CD14-positive monocyte (primary cell): ENCODE data around the gene STK38. TPM values are rescaled to one million over a fixed set of nuclear protein-coding genes. Genes with fewer than 3 reads are reported as not detected.
"Not testable (repeated sequence)": the region's sequence is repeated elsewhere in the genome, so short reads cannot be mapped to it uniquely, and the experiment has no call there.

Experiments used
- DNase-seq, 3 donors: peaks; one replicate each; pipeline ENCODE4 v3.0.0-alpha.2; 2011 to 2022
- H2AFZ ChIP-seq: 2 replicates; pipeline ENCODE4 v1.6.0; 2012; ENCODE audit warnings: mild to moderate bottlenecking, low read depth, low read length, inconsistent platforms; ENCODE audit not compliant: insufficient read depth, poor library complexity, severe bottlenecking
- H3K27ac ChIP-seq, 2 donors: 1 replicate in 1 of 2; 2 replicates in 1 of 2; pipeline ENCODE4 v1.5.1; 2012 to 2013; ENCODE audit warnings: low read length in 2 of 2, control low read depth in 1 of 2, inconsistent platforms in 1 of 2, low read depth in 1 of 2, mild to moderate bottlenecking in 1 of 2
- H3K27me3 ChIP-seq, 2 donors: one replicate each; pipeline versions ENCODE4 v1.6.0 to v1.6.1; 2011 to 2013; ENCODE audit warnings: low read length in 2 of 2; ENCODE audit not compliant: control insufficient read depth in 2 of 2, insufficient read depth in 2 of 2
- H3K36me3 ChIP-seq, 2 donors: replicated peaks in 1 of 2; 1 replicate in 1 of 2; 2 replicates in 1 of 2; pipeline versions ENCODE4 v1.5.1 to v1.6.1; 2012 to 2013; ENCODE audit warnings: low read length in 2 of 2, control low read depth in 1 of 2, inconsistent platforms in 1 of 2, mild to moderate bottlenecking in 1 of 2; ENCODE audit not compliant: insufficient read depth in 2 of 2, control insufficient read depth in 1 of 2
- H3K4me1 ChIP-seq, 2 donors: 1 replicate in 1 of 2; 2 replicates in 1 of 2; pipeline versions ENCODE4 v1.5.1 to v1.6.1; 2012 to 2013; ENCODE audit warnings: low read length in 2 of 2, control low read depth in 1 of 2, inconsistent platforms in 1 of 2, mild to moderate bottlenecking in 1 of 2, moderate library complexity in 1 of 2; ENCODE audit not compliant: insufficient read depth in 2 of 2, control insufficient read depth in 1 of 2
- H3K4me2 ChIP-seq: replicated peaks from 2 replicates; pipeline ENCODE3; 2012; ENCODE audit warnings: low read length, moderate library complexity, mild to moderate bottlenecking; ENCODE audit not compliant: poor library complexity, severe bottlenecking; ENCODE audit errors: extremely low read depth
- H3K4me3 ChIP-seq, 3 experiments: fragments of 200-600 bp in 1 of 3; sonication (generic) in 1 of 3; replicated peaks in 1 of 3; 1 replicate in 2 of 3; 2 replicates in 1 of 3; pipeline ENCODE4 v1.5.1; 2011 to 2013; ENCODE audit warnings: low read length in 3 of 3, mild to moderate bottlenecking in 3 of 3, control low read depth in 2 of 3, low read depth in 2 of 3, inconsistent platforms in 1 of 3, moderate library complexity in 1 of 3
- H3K79me2 ChIP-seq: 2 replicates; pipeline ENCODE4 v1.6.0; 2012; ENCODE audit warnings: mild to moderate bottlenecking, control low read depth, inconsistent platforms, low read length, moderate library complexity; ENCODE audit not compliant: insufficient read depth
- H3K9ac ChIP-seq: 2 replicates; pipeline ENCODE4 v1.6.0; 2017; ENCODE audit warnings: low read length, mild to moderate bottlenecking; ENCODE audit not compliant: insufficient read depth, poor library complexity, severe bottlenecking
- H3K9me3 ChIP-seq, 2 donors: replicated peaks in 1 of 2; 1 replicate in 1 of 2; 2 replicates in 1 of 2; pipeline versions ENCODE4 v1.5.1 to v1.6.1; 2012 to 2013; ENCODE audit warnings: low read length in 2 of 2, control low read depth in 1 of 2; ENCODE audit not compliant: control insufficient read depth in 1 of 2, insufficient read depth in 1 of 2
- H4K20me1 ChIP-seq: 2 replicates; pipeline ENCODE4 v1.6.0; 2012; ENCODE audit warnings: mild to moderate bottlenecking, low read length, control low read depth, moderate library complexity; ENCODE audit not compliant: insufficient read depth
- H3K27ac Mint-ChIP-seq, 7 donors: one replicate each; pipeline ENCODE4 v1.8.0; 2020; ENCODE audit warnings: mild to moderate bottlenecking in 7 of 7, mixed read lengths in 7 of 7, moderate library complexity in 6 of 7, inconsistent platforms in 2 of 7
- H3K27me3 Mint-ChIP-seq, 3 donors: one replicate each; pipeline ENCODE4 v1.8.0; 2021 to 2022; ENCODE audit warnings: low read depth in 3 of 3, mild to moderate bottlenecking in 3 of 3, mixed read lengths in 3 of 3, moderate library complexity in 3 of 3, inconsistent platforms in 1 of 3
- H3K36me3 Mint-ChIP-seq, 2 donors: one replicate each; pipeline ENCODE4 v1.8.0; 2020; ENCODE audit warnings: mixed read lengths in 2 of 2, inconsistent platforms in 1 of 2, mild to moderate bottlenecking in 1 of 2
- H3K4me1 Mint-ChIP-seq: one replicate; pipeline ENCODE4 v1.8.0; 2020; ENCODE audit warnings: mild to moderate bottlenecking, mixed read lengths
- H3K4me3 Mint-ChIP-seq, 2 donors: one replicate each; pipeline ENCODE4 v1.8.0; 2020; ENCODE audit warnings: mild to moderate bottlenecking in 2 of 2, mixed read lengths in 2 of 2, moderate library complexity in 1 of 2
- H3K9me3 Mint-ChIP-seq, 7 donors: one replicate each; pipeline ENCODE4 v1.8.0; 2020 to 2022; ENCODE audit warnings: mixed read lengths in 7 of 7, mild to moderate bottlenecking in 6 of 7, moderate library complexity in 6 of 7, inconsistent platforms in 2 of 7
- WGBS: methylation state at CpG from one replicate; pipeline ENCODE4 v1.1.5; 2013; ENCODE audit warnings: missing lambda C conversion rate; ENCODE audit not compliant: insufficient coverage; 5-methylcytosine and 5-hydroxymethylcytosine counted together
- intact Hi-C, 2 donors: fragments of 100-400 bp; cut with micrococcal nuclease; formaldehyde crosslinking; loops; one replicate each; pipeline versions ENCODE4 v1.15.0 to v1.15.1; 2023
- polyA plus RNA-seq, 3 donors: library from polyadenylated mRNA; depleted of rRNA in 1 of 3; unstranded in 2 of 3; stranded (reverse) in 1 of 3; fragments of 300-500 nt in 2 of 3; fragments of >200 nt in 1 of 3; fragmentation: Illumina TruSeq in 2 of 3; gene quantifications; 1 replicate in 2 of 3; 2 replicates in 1 of 3; pipeline ENCODE4 v1.2.3, GENCODE V29; 2012 to 2021
- TF ChIP-seq, protein P1 (sequence below): fragments of 200-600 bp; IDR thresholded peaks from one replicate; pipeline ENCODE4 v1.8.0; 2022; ENCODE audit warnings: antibody characterized with exemption, mild to moderate bottlenecking

STK38 gene
- polyA plus RNA-seq, 3 donors, result 57.1 to 95.7 (median 58.4) TPM

DNA sequence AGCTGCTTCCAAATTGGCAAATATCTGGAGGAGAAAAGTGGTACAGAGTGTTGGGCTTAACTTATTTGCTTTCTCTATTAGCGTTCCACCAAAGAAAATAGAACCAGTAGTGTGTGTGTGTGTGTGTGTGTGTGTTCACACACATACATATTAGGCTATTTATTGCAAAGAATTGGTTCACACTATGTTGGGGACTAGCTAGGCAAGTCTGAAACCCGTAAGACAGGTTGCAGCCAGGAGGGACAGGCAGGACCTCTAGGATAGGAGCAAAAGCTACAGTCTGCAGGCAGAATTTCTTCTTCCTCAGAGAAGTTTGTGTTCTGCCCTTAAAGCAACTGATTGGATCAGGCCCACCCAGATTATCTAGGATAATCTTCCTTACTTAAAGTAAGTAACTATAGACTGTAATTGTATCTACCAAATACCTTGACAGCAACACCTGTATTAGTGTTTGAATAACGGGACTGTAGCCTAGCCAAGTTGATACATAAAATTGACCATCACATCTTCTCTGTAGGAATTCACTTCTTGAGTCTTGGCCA lies 91.7 kb downstream of the STK38 start:
- peaks cover 21 to 61% of the 10 kb centered on the region in 2 donors for H3K36me3 Mint-ChIP-seq
- intact Hi-C loops, result no loop called here
- peaks cover 10% of the 10 kb centered on the region for H3K4me1 Mint-ChIP-seq
- H3K27me3 ChIP-seq, result no peaks in the 10 kb centered on the region
- H3K9me3 Mint-ChIP-seq, result no peaks in the 10 kb centered on the region
- peaks cover 12 to 54% of the 10 kb centered on the region in 2 donors for H3K36me3 ChIP-seq
- peaks cover 4 to 5% of the 10 kb centered on the region in 2 donors for H3K4me1 ChIP-seq
- H2AFZ ChIP-seq, result no peak overlapping the region
- WGBS, result 92% methylated on average over 1 of the region's 3 CpGs
- no peak for DNase-seq
- H3K9me3 ChIP-seq, result no peaks in the 10 kb centered on the region
- H3K4me3 Mint-ChIP-seq, result no peak overlapping the region
- no peak overlapping the region for H3K4me3 ChIP-seq
- TF ChIP-seq, protein P1, sequence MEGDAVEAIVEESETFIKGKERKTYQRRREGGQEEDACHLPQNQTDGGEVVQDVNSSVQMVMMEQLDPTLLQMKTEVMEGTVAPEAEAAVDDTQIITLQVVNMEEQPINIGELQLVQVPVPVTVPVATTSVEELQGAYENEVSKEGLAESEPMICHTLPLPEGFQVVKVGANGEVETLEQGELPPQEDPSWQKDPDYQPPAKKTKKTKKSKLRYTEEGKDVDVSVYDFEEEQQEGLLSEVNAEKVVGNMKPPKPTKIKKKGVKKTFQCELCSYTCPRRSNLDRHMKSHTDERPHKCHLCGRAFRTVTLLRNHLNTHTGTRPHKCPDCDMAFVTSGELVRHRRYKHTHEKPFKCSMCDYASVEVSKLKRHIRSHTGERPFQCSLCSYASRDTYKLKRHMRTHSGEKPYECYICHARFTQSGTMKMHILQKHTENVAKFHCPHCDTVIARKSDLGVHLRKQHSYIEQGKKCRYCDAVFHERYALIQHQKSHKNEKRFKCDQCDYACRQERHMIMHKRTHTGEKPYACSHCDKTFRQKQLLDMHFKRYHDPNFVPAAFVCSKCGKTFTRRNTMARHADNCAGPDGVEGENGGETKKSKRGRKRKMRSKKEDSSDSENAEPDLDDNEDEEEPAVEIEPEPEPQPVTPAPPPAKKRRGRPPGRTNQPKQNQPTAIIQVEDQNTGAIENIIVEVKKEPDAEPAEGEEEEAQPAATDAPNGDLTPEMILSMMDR, result no peak
- H4K20me1 ChIP-seq, result peaks cover 92% of the 10 kb centered on the region
- no peaks in the 10 kb centered on the region for H3K27me3 Mint-ChIP-seq
- no peak overlapping the region for H3K9ac ChIP-seq
- peaks cover 99% of the 10 kb centered on the region for H3K79me2 ChIP-seq
- H3K27ac Mint-ChIP-seq, result peak overlapping the region in 1 of 7 donors; percentile 15
- H3K4me2 ChIP-seq, result no peak overlapping the region
- H3K27ac ChIP-seq, result no peak overlapping the region

DNA sequence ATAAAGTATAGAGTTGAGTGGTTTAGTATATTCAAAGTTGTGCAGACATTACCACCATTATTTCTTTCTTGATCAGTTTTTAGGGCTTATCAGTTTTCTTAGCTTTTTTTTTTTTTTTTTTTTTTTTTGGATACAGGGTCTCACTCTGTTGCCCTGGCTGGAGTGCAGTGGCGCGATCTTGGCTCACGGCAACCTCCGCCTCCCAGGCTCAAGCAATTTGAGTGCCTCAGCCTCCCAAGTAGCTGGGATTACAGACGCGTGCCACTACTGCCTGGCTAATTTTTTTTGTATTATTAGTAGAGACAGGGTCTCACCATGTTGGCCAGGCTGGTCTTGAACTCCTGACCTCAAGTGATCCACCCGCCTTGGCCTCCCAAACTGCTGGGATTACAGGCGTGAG lies 94.4 kb downstream of the STK38 start:
- 100% methylated on average over 2 of the region's 8 CpGs for WGBS
- H3K4me1 Mint-ChIP-seq, result peaks cover 14% of the 10 kb centered on the region
- intact Hi-C loops, result not testable (repeated sequence)

DNA sequence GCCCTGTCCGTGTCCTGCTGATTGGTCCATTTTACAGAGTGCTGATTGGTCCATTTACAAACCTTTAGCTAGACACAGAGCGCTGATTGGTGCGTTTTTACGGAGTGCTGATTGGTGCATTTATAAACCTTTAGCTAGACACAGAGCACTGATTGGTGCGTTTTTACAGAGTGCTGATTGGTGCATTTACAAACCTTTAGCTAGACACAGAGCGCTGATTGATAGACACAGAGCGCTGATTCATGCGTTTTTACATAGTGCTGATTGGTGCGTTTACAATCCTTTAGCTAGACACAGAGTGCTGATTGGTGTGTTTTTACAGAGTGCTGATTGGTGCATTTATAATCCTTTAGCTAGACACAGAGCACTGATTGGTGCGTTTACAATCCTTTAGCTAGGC lies 98.1 kb downstream of the STK38 start:
- not testable (repeated sequence) for H3K27me3 ChIP-seq, H3K27me3 Mint-ChIP-seq, DNase-seq, H3K4me3 Mint-ChIP-seq, H3K9me3 ChIP-seq, H3K27ac ChIP-seq, H2AFZ ChIP-seq, H3K4me3 ChIP-seq, H3K4me2 ChIP-seq, H3K9ac ChIP-seq
- Mint-ChIP-seq H3K9me3 (peaks cover 8 to 14% (median 11%) of the 10 kb centered on the region in 7 donors), H3K36me3 (peaks cover 31 to 51% of the 10 kb centered on the region in 2 donors), H3K4me1 (peaks cover 28% of the 10 kb centered on the region), H3K27ac (peak overlapping the region in 2 of 7 donors; percentile 63 to 74)
- Histone ChIP-seq H4K20me1 (peaks cover 77% of the 10 kb centered on the region), H3K36me3 (peaks cover 7 to 52% of the 10 kb centered on the region in 2 donors), H3K79me2 (peaks cover 100% of the 10 kb centered on the region), H3K4me1 (peaks cover 11 to 14% of the 10 kb centered on the region in 2 donors)
- WGBS, result 98% methylated on average over 6 of the region's 10 CpGs
- intact Hi-C loops, result loop anchor here in 1 of 2 donors (10.0 kb wide), 2 partner anchors 96 to 146 kb away; partner anchors contain the start of genes SRSF3 and STK38

More for the DNA sequence above, 94.4 kb downstream of the STK38 start:
- H3K4me3 Mint-ChIP-seq, H3K27me3 Mint-ChIP-seq, H2AFZ ChIP-seq, H3K4me3 ChIP-seq, H3K9ac ChIP-seq, H3K27ac Mint-ChIP-seq, H3K4me2 ChIP-seq, DNase-seq, H3K4me1 ChIP-seq, H3K27me3 ChIP-seq, H3K27ac ChIP-seq, H3K9me3 ChIP-seq: not testable (repeated sequence)
- peaks cover 8 to 14% (median 11%) of the 10 kb centered on the region in 7 donors for H3K9me3 Mint-ChIP-seq
- Histone ChIP-seq H4K20me1 (peaks cover 85% of the 10 kb centered on the region), H3K79me2 (peaks cover 100% of the 10 kb centered on the region), H3K36me3 (peaks cover 12 to 68% of the 10 kb centered on the region in 2 donors)
- peaks cover 37 to 71% of the 10 kb centered on the region in 2 donors for H3K36me3 Mint-ChIP-seq
